MV-4-11 (cell line): ENCODE results near the gene PIM2.
"Not testable (repeated sequence)": the region's sequence is repeated elsewhere in the genome, so short reads cannot be mapped to it uniquely, and the experiment has no call there.

Experiments used
- DNase-seq: peaks from one replicate; lab custom pipeline; 2025; lab: John Stamatoyannopoulos, UW

The PIM2 gene

DNA sequence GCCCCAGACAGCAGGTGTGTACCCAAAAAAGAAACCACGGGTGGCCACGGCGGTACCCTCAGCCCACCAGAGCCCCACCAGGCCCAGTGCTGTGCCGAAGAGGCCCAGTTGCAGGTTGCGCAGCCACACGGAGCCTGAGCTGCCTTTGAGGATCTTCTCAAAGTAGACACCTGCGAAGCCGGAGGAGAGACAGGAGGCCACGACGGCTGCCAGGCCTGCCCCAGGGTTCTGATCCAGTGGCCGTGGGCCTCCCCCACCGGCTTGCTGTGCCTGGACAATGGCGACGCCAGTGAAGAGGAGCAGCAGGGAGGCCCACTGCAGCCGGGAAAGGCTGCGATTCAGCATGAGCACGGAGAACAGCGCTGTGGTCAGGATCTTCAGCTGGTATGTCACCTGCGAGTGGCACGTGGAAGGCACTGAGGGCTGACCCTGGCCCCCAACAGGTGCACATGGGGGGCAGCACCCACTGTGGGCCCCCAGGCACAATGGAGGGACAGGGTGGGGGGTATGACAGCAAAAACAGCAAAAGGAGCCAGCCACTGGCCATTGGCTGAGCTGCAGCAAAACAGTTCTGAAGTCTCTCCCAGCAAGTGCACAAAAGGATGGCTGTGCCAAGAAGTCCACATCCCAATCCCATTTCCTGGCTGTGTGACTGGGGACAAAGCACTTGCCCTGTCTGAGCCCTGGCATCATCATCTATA, 13.6 kb downstream of the PIM2 start:
- DNase-seq = no peak

- no peak for DNase-seq
Measured at GRCh38 chrX:48904626-48905025, 14.2 kb downstream of the PIM2 start.

DNA sequence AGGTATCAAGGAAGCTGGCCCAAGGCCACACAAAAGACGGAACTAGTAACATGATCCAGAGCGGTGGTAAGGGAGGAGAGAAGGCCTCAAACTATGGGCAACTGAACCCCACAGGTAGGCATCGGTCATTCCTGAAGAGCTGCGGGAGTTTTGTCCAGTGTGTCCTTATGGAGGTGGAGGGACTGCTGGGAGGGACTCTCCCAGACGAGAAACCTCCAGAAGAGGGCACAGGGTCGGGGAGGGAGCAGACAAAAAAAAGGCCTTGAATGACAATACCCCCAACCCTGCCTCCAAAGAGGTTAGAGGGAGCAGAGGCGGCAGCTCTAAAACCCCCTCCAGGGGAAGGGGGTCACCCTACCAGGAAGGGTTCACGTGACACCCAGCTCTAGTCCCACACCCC, 14.6 kb downstream of the PIM2 start:
- no peak for DNase-seq

DNA sequence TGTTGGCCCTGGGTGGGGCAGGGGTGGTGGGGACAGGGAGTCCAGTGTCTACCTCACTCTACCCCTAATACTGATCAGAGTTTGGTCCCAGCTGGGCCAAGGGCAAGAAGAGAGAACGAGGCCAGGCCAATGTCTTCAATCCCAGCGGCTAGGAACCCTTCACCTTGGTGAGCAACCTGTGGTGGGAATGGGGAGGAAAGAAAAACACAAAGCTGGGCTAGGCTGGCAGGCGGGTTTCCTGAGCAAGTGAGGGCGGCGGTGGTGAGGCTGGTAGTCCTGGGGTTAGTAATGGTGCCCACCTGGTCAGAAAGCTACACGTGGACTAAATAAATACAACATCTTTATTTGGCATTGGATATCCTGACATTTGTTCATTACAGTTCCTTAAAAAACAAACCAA, 15.5 kb downstream of the PIM2 start:
- DNase-seq = no peak

- no peak for DNase-seq
Measured at GRCh38 chrX:48902776-48903175, 16.0 kb downstream of the PIM2 start.

DNA sequence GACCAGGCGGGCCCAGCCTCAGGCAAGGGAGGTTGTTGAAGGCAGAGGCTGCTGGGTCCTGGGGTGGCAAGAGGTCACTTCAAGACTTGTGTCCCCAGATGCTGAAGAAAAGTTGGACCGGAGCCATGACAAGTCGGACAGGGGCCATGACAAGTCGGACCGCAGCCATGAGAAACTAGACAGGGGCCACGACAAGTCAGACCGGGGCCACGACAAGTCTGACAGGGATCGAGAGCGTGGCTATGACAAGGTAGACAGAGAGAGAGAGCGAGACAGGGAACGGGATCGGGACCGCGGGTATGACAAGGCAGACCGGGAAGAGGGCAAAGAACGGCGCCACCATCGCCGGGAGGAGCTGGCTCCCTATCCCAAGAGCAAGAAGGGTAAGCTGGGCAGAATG, 16.7 kb downstream of the PIM2 start:
- no peak for DNase-seq

- DNase-seq = no peak
Measured at GRCh38 chrX:48901069-48901468, 17.8 kb downstream of the PIM2 start.

DNA sequence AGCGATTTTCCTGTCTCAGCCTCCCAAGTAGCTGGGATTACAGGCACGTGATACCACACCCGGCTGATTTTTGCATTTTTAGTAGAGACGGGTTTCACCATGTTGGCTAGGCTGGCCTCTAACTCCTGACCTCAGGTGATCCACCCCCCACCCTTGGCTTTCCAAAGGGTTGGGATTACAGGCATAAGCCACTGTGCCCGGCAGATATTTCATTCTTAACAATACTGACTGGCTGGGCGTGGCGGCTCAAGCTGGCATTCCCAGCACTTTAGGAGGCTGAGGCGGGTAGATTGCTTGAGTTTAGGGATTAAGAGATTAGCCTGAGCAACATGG, 19.8 kb downstream of the PIM2 start:
- DNase-seq = no peak

- DNase-seq = peak; percentile 93
Measured at GRCh38 chrX:48897625-48898306, 21.1 kb downstream of the PIM2 start, which contains the start of the genes PQBP1 and TIMM17B. TSS of gene PQBP1 (plus strand) at chrX:48897930. CDS start at chrX:48898510, 580 bp downstream. TSS of gene TIMM17B (minus strand) at chrX:48897768. CDS start at chrX:48897749, 19 bp downstream.

DNA sequence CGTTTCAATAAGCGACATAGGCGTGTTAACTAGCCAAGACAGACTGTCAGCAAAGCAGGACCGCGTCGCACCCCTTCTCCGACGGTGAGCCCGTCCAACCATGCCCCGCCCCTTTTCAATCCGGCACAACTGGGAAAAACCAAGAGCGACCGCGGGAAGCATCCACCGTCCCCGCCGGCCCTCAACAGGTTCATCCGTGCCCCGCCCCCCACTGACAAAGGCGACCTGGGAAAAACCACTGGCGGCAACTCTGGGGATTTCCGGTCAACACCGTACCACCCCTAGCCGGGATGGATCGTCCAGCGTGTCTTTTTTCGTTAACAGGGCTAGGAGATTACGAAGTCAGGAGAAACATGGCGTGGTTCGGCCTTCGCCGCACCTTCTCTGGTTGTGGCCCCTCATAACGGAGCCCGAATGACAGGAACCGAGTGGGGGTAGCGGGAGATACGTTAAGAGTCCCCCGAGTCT, 21.6 kb downstream of the PIM2 start:
- peak; percentile 46 for DNase-seq

GRCh38 chrX:48896611-48897011, 22.2 kb downstream of the PIM2 start:
- peak; percentile 16 for DNase-seq

DNA sequence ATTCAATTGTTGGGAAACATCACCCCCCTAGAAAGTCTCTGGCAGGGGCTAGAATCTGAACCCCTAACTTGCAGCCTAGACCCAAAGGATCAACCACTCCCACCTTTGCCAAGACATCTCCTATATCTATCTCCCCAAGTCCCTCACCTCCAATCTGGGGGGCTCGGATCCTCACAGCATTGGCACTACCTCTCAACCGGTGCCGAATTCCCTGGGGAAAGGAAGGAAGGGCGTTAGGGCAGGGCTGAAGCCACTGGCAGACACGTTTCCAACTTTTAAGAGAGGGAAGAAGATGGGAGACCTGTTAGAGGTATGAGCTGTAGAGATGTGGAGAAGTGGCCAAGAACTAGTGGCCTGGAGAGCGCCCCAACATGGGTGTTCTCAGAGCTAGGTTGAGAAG, 23.9 kb downstream of the PIM2 start:
- DNase-seq = no peak

GRCh38 chrX:48893556-48894348, 25.1 kb downstream of the PIM2 start:
- no peak for DNase-seq

DNA sequence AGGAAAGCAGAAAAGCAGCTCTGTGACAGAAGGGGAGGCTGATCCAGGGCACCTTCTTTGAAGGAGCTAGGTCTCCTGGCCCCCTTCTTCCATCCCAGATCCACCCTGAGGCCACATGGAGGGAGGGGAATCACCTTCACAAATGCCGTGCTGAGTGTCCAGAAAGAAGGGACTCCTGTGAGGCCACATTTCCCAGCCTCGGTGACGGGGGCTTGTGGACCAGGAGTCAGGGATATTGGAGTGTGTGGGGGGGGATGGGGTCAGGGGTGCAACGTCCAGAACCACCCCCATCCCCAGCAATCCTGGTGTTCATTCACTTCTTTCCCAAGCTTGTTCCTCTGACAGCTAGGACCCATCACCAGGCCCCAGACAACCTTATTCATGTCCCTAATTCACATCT, 25.9 kb downstream of the PIM2 start:
- no peak for DNase-seq

- DNase-seq = peak; percentile 82
Measured at GRCh38 chrX:48891402-48892288, 27.2 kb downstream of the PIM2 start.

GRCh38 chrX:48890934-48891401, 27.9 kb downstream of the PIM2 start:
- no peak for DNase-seq

DNA sequence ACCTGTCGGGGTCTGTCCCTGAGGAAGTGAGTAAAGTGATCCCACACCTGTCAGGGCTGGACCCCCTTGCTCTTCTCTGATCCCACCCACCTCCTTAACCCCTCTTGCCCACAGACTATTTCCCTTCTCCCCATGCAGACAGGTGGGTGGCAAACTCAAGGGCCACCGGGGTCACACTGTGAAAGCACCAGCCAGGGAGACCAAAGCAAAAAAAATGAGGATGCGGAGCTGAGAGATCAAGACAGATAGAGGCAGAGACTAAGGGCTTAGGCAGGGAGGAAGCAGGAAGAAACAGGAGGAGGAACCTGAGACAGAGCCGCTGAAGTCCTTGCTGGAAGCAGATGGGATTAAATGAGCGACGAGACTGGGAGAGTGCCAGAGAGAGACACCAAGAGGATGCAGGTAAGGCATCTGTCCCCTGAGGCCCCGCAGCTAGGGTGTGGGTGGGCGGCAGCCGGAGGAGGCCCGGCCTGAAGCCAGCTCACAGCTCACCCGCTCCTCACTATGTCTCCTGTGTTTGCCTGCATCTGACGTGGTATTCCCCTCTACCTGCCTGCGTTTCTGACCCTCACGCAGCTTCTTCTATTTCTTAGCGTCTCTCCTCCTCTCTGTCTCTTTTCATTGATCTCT, 28.4 kb downstream of the PIM2 start:
- DNase-seq = no peak

DNA sequence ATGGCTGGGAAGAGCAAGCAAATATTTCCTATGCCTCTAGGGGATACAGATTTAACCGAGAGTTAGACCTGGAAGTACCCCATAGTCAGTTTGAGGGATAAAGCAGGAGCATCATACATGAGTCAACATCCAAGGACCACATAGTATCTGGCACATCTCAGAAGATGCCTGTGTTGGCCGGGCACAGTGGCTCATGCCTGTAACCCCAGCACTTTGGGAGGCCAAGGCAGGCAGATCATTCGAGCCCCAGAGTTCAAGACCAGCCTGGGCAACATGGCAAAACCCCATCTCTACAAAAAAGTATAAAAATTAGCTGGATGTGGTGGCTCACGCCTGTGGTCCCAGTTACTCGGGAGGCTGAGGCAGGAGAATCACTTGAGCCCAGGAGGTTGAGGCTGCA, 32.2 kb downstream of the PIM2 start:
- not testable (repeated sequence) for DNase-seq

GRCh38 chrX:48883729-48884128, 35.1 kb downstream of the PIM2 start:
- no peak for DNase-seq

DNA sequence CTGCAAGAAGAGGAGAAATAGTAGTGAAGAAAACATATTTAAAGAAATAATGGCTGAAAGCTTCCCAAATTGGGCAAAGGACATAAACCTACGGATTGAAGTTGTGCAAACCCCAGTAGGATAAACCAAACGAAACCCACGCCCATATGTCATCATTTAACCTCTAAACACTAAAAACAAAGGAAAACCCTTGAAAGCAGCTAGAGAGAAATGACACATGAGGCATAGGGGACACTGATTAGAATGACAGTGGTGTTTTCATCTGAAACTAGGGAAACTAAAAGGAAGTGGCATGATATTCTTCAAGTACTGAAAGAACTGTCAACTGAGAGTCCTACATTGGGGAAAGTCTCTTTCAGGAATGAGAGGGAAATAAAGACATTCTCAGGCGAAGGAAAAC, 41.9 kb downstream of the PIM2 start:
- peak; percentile 47 for DNase-seq

GRCh38 chrX:48872017-48872416, 46.8 kb downstream of the PIM2 start:
- DNase-seq = not testable (repeated sequence)
